ENCODE data around the gene TNFRSF14. TPM values are rescaled to one million over a fixed set of nuclear protein-coding genes. Genes with fewer than 3 reads are reported as not detected.

Gene TNFRSF14
- total RNA-seq, 1 donor from 2014 or later: 191 TPM

DNA sequence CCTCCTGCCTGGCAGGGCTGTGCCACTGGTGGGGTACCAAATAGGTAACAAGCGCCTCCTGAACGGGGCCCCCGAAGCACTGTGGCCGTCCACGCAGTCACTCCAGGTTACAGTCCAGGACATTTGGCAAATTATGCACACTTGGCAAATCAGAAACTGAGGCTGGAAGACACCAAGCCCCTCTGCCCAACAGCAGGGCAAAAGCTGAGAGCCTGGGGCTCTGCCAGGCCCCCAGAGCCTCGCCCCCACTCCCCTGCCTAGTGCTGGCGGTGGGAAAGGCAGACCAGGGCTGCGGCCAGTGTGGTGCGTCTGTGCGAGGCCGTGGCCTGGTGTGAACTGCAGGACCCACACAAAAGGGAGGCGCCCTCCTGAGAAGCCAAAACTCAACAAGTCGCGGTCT, 39.2 kb upstream of the TNFRSF14 start:
- intact Hi-C loops (cut with micrococcal nuclease): no loop called here
- H3K27ac Mint-ChIP-seq: no peak overlapping the region
- H3K36me3 Mint-ChIP-seq (ENCODE audit: low read depth): peaks cover 44% of the 10 kb centered on the region
- DNase-seq (ENCODE audit: low spot score): no peak
- H3K4me3 Mint-ChIP-seq (ENCODE audit: low read depth): no peak overlapping the region
- H3K4me1 Mint-ChIP-seq (ENCODE audit: low read depth): no peaks in the 10 kb centered on the region
- H3K9me3 Mint-ChIP-seq: no peaks in the 10 kb centered on the region
- H3K27me3 Mint-ChIP-seq (ENCODE audit: low read depth): no peaks in the 10 kb centered on the region

- H3K9me3 Mint-ChIP-seq: no peaks in the 10 kb centered on the region
- no peak overlapping the region for H3K4me3 Mint-ChIP-seq (ENCODE audit: low read depth)
- peaks cover 53% of the 10 kb centered on the region for H3K36me3 Mint-ChIP-seq (ENCODE audit: low read depth)
- no peak overlapping the region for H3K27ac Mint-ChIP-seq
- H3K27me3 Mint-ChIP-seq (ENCODE audit: low read depth): no peaks in the 10 kb centered on the region
- H3K4me1 Mint-ChIP-seq (ENCODE audit: low read depth): peaks cover 7% of the 10 kb centered on the region
- intact Hi-C loops (cut with micrococcal nuclease): no loop called here
- DNase-seq (ENCODE audit: low spot score): no peak
These were observed 38.2 kb upstream of the TNFRSF14 start for GRCh38 chr1:2517966-2518365.

DNA sequence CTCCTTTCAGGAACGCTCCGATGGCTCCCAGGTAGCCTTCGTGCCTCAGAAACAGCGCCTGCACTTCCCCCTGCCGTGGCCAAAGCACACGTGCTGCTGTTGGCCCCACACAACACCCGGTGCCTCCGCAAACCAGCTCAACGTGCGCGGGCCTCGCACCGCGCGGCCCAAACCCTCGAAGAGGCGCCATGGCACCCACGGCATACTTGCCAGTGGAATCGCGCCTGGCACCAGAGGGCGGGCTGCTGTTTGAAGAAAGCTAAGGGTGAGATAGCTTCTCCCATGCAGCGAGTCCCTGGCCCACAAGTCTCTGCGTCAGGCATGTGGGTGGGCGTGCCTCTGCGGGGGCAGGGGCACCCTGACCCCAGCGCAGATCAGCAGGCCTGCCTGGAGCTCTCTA, 37.6 kb upstream of the TNFRSF14 start:
- no peak overlapping the region for H3K27ac Mint-ChIP-seq
- DNase-seq (ENCODE audit: low spot score): no peak
- no peaks in the 10 kb centered on the region for H3K27me3 Mint-ChIP-seq (ENCODE audit: low read depth)
- intact Hi-C loops (cut with micrococcal nuclease): no loop called here
- H3K4me3 Mint-ChIP-seq (ENCODE audit: low read depth): no peak overlapping the region
- peaks cover 48% of the 10 kb centered on the region for H3K36me3 Mint-ChIP-seq (ENCODE audit: low read depth)
- H3K9me3 Mint-ChIP-seq: no peaks in the 10 kb centered on the region
- peaks cover 12% of the 10 kb centered on the region for H3K4me1 Mint-ChIP-seq (ENCODE audit: low read depth)

DNA sequence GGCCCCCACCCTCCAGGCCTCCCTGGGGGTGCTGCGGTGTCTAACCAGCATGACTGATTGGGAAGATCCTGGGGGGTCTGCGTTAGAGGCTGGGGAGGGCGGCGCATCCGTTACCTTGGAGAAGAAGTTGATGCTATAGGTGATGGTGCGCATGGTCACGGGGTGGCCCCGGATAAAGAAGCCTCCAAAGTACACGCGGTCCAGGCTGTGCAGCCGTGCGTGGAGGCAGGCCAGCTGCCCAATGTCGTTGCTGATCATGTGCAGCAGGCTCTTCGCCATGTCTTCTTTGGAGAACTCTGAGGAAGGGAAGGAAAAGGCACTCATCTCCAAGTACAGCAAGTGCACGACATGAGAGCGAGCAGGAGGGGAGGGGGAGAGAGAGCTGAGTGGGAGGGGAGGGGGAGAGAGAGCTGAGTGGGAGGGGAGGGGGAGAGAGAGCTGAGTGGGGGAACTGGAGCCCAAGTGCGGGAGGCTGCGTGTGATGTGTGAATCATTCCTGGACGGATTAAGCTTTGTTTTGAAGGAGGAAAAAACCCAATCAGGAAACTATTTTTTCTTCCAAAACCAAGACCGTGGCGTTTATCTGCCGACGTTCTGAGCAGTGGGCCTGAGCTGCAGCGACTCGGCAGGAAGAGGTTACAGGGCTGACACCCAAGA, 37.0 kb upstream of the TNFRSF14 start:
- peaks cover 16% of the 10 kb centered on the region for H3K4me1 Mint-ChIP-seq (ENCODE audit: low read depth)
- H3K27ac Mint-ChIP-seq: no peak overlapping the region
- no peaks in the 10 kb centered on the region for H3K9me3 Mint-ChIP-seq
- peaks cover 45% of the 10 kb centered on the region for H3K36me3 Mint-ChIP-seq (ENCODE audit: low read depth)
- no peak overlapping the region for H3K4me3 Mint-ChIP-seq (ENCODE audit: low read depth)
- H3K27me3 Mint-ChIP-seq (ENCODE audit: low read depth): no peaks in the 10 kb centered on the region
- no peak for DNase-seq (ENCODE audit: low spot score)
- intact Hi-C loops (cut with micrococcal nuclease): no loop called here

DNA sequence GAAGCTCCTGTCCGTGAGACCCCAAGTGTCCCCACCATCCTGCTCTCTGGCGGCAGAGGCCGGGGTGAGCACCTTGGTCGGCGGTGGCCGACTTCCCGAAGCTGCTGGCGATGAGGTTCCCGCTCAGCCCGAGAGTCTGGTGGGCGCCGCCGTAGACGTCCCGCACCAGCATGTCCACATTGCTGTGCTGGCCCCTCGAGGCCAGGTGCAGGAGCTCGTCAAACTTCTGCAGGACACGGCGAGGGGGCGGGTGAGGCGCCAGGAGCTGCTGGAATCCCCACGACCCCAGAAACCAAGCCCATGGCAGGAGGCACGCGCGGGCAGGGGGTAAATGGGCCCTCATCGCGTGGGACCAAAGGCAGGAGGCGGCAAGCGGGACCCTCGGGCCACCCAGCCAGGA, 36.4 kb upstream of the TNFRSF14 start:
- Mint-ChIP-seq H3K4me3 (ENCODE audit: low read depth) (no peak overlapping the region), H3K27me3 (ENCODE audit: low read depth) (no peaks in the 10 kb centered on the region), H3K27ac (no peak overlapping the region), H3K9me3 (no peaks in the 10 kb centered on the region), H3K4me1 (ENCODE audit: low read depth) (peaks cover 21% of the 10 kb centered on the region), H3K36me3 (ENCODE audit: low read depth) (peaks cover 45% of the 10 kb centered on the region)
- intact Hi-C loops (cut with micrococcal nuclease): loop anchor here (10.0 kb wide), 1 partner anchor 205 kb away; no protein-coding TSS in a partner anchor
- no peak for DNase-seq (ENCODE audit: low spot score)

GRCh38 chr1:2520206-2520605, 36.0 kb upstream of the TNFRSF14 start:
- Mint-ChIP-seq H3K27ac (no peak overlapping the region), H3K4me1 (ENCODE audit: low read depth) (peaks cover 26% of the 10 kb centered on the region), H3K9me3 (no peaks in the 10 kb centered on the region), H3K27me3 (ENCODE audit: low read depth) (no peaks in the 10 kb centered on the region), H3K4me3 (ENCODE audit: low read depth) (no peak overlapping the region), H3K36me3 (ENCODE audit: low read depth) (peaks cover 47% of the 10 kb centered on the region)
- DNase-seq (ENCODE audit: low spot score): no peak
- intact Hi-C loops (cut with micrococcal nuclease): loop anchor here (10.0 kb wide), 1 partner anchor 205 kb away; no protein-coding TSS in a partner anchor

GRCh38 chr1:2520806-2521205, 35.4 kb upstream of the TNFRSF14 start:
- intact Hi-C loops (cut with micrococcal nuclease): loop anchor here (10.0 kb wide), 1 partner anchor 206 kb away; no protein-coding TSS in a partner anchor
- no peak for DNase-seq (ENCODE audit: low spot score)
- H3K4me3 Mint-ChIP-seq (ENCODE audit: low read depth): no peak overlapping the region
- peaks cover 26% of the 10 kb centered on the region for H3K4me1 Mint-ChIP-seq (ENCODE audit: low read depth)
- H3K36me3 Mint-ChIP-seq (ENCODE audit: low read depth): peaks cover 47% of the 10 kb centered on the region
- H3K27me3 Mint-ChIP-seq (ENCODE audit: low read depth): no peaks in the 10 kb centered on the region
- no peak overlapping the region for H3K27ac Mint-ChIP-seq
- H3K9me3 Mint-ChIP-seq: no peaks in the 10 kb centered on the region

DNA sequence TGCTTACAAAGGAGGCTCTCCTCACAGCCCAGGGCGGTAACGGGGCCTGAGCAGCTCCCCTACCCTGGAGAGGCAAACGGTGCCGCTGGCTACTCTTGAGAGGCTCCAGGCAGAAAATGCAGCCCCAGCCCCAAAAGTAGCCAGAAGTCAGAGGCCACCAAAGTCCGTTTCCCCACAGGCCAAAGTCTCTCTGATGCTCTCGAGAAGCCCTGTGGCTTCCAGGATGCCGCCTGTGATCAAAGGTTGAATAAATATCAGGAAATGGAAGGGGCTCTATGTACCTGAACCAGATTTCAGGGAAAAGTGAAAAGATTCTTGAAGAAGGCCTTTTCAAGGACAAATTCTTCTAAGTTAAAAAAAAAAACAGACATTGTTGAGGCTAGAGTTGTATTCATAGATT, 33.9 kb upstream of the TNFRSF14 start:
- intact Hi-C loops (cut with micrococcal nuclease): loop anchor here (10.0 kb wide), 1 partner anchor 207 kb away; no protein-coding TSS in a partner anchor
- H3K27ac Mint-ChIP-seq: no peak overlapping the region
- H3K9me3 Mint-ChIP-seq: no peaks in the 10 kb centered on the region
- peaks cover 4% of the 10 kb centered on the region for H3K27me3 Mint-ChIP-seq (ENCODE audit: low read depth)
- H3K36me3 Mint-ChIP-seq (ENCODE audit: low read depth): peaks cover 37% of the 10 kb centered on the region
- H3K4me3 Mint-ChIP-seq (ENCODE audit: low read depth): no peak overlapping the region
- DNase-seq (ENCODE audit: low spot score): no peak
- peaks cover 31% of the 10 kb centered on the region for H3K4me1 Mint-ChIP-seq (ENCODE audit: low read depth)

- H3K4me3 Mint-ChIP-seq (ENCODE audit: low read depth): peak overlapping the region; percentile 78
- intact Hi-C loops (cut with micrococcal nuclease): loop anchor here (10.0 kb wide), 1 partner anchor 209 kb away; no protein-coding TSS in a partner anchor
- no peak for DNase-seq (ENCODE audit: low spot score)
- H3K36me3 Mint-ChIP-seq (ENCODE audit: low read depth): peaks cover 31% of the 10 kb centered on the region
- H3K27me3 Mint-ChIP-seq (ENCODE audit: low read depth): peaks cover 6% of the 10 kb centered on the region
- no peaks in the 10 kb centered on the region for H3K9me3 Mint-ChIP-seq
- peak overlapping the region; percentile 87 for H3K27ac Mint-ChIP-seq
- peaks cover 31% of the 10 kb centered on the region for H3K4me1 Mint-ChIP-seq (ENCODE audit: low read depth)
These were observed 32.8 kb upstream of the TNFRSF14 start for GRCh38 chr1:2523191-2523890.

- DNase-seq (ENCODE audit: low spot score): peak; percentile 51
- Mint-ChIP-seq H3K4me3 (ENCODE audit: low read depth) (peak overlapping the region; percentile 78), H3K27ac (peak overlapping the region; percentile 87), H3K27me3 (ENCODE audit: low read depth) (peaks cover 11% of the 10 kb centered on the region), H3K4me1 (ENCODE audit: low read depth) (peaks cover 31% of the 10 kb centered on the region), H3K36me3 (ENCODE audit: low read depth) (peaks cover 23% of the 10 kb centered on the region), H3K9me3 (no peaks in the 10 kb centered on the region)
- intact Hi-C loops (cut with micrococcal nuclease): loop anchor here (10.0 kb wide), 1 partner anchor 209 kb away; no protein-coding TSS in a partner anchor
These were observed 32.1 kb upstream of the TNFRSF14 start for GRCh38 chr1:2523891-2524609.

GRCh38 chr1:2525572-2525919, 30.6 kb upstream of the TNFRSF14 start:
- peaks cover 12% of the 10 kb centered on the region for H3K27me3 Mint-ChIP-seq (ENCODE audit: low read depth)
- H3K27ac Mint-ChIP-seq: peak overlapping the region; percentile 37
- H3K36me3 Mint-ChIP-seq (ENCODE audit: low read depth): peaks cover 21% of the 10 kb centered on the region
- intact Hi-C loops (cut with micrococcal nuclease): loop anchor here (5.0 to 10.0 kb wide), 2 partner anchors 211 to 393 kb away; no protein-coding TSS in a partner anchor
- H3K9me3 Mint-ChIP-seq: no peaks in the 10 kb centered on the region
- peaks cover 31% of the 10 kb centered on the region for H3K4me1 Mint-ChIP-seq (ENCODE audit: low read depth)
- H3K4me3 Mint-ChIP-seq (ENCODE audit: low read depth): peak overlapping the region; percentile 78
- no peak for DNase-seq (ENCODE audit: low spot score)

GRCh38 chr1:2525920-2526823, 30.0 kb upstream of the TNFRSF14 start, which contains the start of gene PANK4:
TSS of gene PANK4 (minus strand) at chr1:2526596. CDS start at chr1:2526587, 9 bp downstream.
- DNase-seq (ENCODE audit: low spot score): peak; percentile 85
- peak within 1 kb of the TSS; percentile 91 for H3K4me3 Mint-ChIP-seq (ENCODE audit: low read depth)
- H3K9me3 Mint-ChIP-seq: no peaks in the 10 kb centered on the region
- intact Hi-C loops (cut with micrococcal nuclease): loop anchor here (1.0 to 10.0 kb wide), 7 partner anchors 21 to 394 kb away; partner anchors contain the start of genes FAAP20, MORN1, PEX10 and RER1
- peaks cover 15% of the 10 kb centered on the region for H3K36me3 Mint-ChIP-seq (ENCODE audit: low read depth)
- H3K27ac Mint-ChIP-seq: peak within 1 kb of the TSS; percentile 93
- peaks cover 18% of the 10 kb centered on the region for H3K27me3 Mint-ChIP-seq (ENCODE audit: low read depth)
- H3K4me1 Mint-ChIP-seq (ENCODE audit: low read depth): peaks cover 31% of the 10 kb centered on the region

All from activated T-helper 2 cell treated with anti-CD3 and anti-CD28 coated beads, Interferon-gamma antibody, Interleukin-2, Interleukin-4, amounts not matched to agents 10 μg/mL and 5 μg/mL and 100 μg/mL, durations not matched to agents 14 hours and 24 hours and 36 hours (primary cell).